ENCODE measurements around the gene XRCC4.
"Not testable (repeated sequence)": the region's sequence is repeated elsewhere in the genome, so short reads cannot be mapped to it uniquely, and the experiment has no call there.

Gene XRCC4

DNA sequence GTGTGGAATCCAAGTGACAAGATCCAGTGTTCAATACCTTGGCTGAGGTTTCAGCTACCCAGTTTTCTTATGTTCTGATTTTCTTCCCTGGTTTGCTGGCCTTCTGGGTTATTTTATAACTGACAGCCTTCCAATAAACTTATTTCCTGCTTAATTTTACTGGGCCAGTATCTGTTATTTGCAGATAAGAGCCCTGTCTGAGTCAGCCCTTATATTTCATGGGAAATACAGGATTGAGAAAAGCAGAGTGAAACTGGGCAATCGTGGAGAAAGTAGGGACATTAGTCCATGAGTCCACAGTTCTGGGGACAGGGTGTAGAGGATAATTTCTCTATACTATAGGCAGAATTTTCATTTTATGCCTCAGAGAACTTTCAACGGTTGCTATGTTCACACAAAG is 32.4 kb upstream of the XRCC4 start:
- no peaks in the 10 kb centered on the region for H3K9me3 ChIP-seq (ENCODE audit: control insufficient read depth, low read length)
- no peaks in the 10 kb centered on the region for H3K36me3 ChIP-seq (ENCODE audit: control insufficient read depth, insufficient read depth, low read length)
- no peak overlapping the region for H3K27ac ChIP-seq (ENCODE audit: insufficient read depth, low read length, poor library complexity, severe bottlenecking)
- DNase-seq: no peak
- H3K27me3 ChIP-seq (replicated peaks; ENCODE audit: control insufficient read depth, insufficient read depth, low read length, poor library complexity, severe bottlenecking): no peaks in the 10 kb centered on the region
- no peak overlapping the region for H3K4me3 ChIP-seq (ENCODE audit: insufficient read depth, low read depth, low read length, poor library complexity, severe bottlenecking)
- no peaks in the 10 kb centered on the region for H3K4me1 ChIP-seq (ENCODE audit: control insufficient read depth, insufficient read depth, low read length, poor library complexity, severe bottlenecking)

DNA sequence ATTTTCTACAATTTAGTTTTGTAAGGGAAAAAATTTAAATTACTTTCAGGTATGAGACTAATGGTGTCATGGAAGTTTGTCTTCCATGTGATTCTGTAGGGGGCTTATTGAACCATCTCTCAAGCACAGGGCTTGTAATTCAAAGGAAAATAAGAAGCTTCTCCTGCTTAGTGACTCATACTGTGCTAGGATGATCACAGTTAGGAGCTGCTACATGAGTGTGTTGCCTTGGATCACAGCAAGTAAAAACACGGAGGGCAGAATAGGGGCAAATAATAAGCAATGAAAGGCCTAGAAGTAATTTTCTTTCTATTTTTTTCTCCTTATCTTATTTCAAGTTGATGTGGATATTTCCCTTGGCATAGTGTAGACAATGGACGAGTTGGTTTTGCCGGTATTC is 29.1 kb upstream of the XRCC4 start:
- no peak for DNase-seq

GRCh38 chr5:83048811-83049210 is 28.5 kb upstream of the XRCC4 start:
- Histone ChIP-seq H3K4me1 (ENCODE audit: control insufficient read depth, insufficient read depth, low read length, poor library complexity, severe bottlenecking) (no peaks in the 10 kb centered on the region), H3K36me3 (ENCODE audit: control insufficient read depth, insufficient read depth, low read length) (peaks cover 5% of the 10 kb centered on the region), H3K27me3 (replicated peaks; ENCODE audit: control insufficient read depth, insufficient read depth, low read length, poor library complexity, severe bottlenecking) (no peaks in the 10 kb centered on the region), H3K9me3 (ENCODE audit: control insufficient read depth, low read length) (no peaks in the 10 kb centered on the region), H3K27ac (ENCODE audit: insufficient read depth, low read length, poor library complexity, severe bottlenecking) (no peak overlapping the region), H3K4me3 (ENCODE audit: insufficient read depth, low read depth, low read length, poor library complexity, severe bottlenecking) (no peak overlapping the region)
- no peak for DNase-seq

More for the DNA sequence above, 29.1 kb upstream of the XRCC4 start:
- Histone ChIP-seq H3K9me3 (ENCODE audit: control insufficient read depth, low read length) (no peaks in the 10 kb centered on the region), H3K36me3 (ENCODE audit: control insufficient read depth, insufficient read depth, low read length) (peaks cover 4% of the 10 kb centered on the region), H3K27ac (ENCODE audit: insufficient read depth, low read length, poor library complexity, severe bottlenecking) (no peak overlapping the region), H3K27me3 (replicated peaks; ENCODE audit: control insufficient read depth, insufficient read depth, low read length, poor library complexity, severe bottlenecking) (no peaks in the 10 kb centered on the region), H3K4me1 (ENCODE audit: control insufficient read depth, insufficient read depth, low read length, poor library complexity, severe bottlenecking) (no peaks in the 10 kb centered on the region), H3K4me3 (ENCODE audit: insufficient read depth, low read depth, low read length, poor library complexity, severe bottlenecking) (no peak overlapping the region)

- Histone ChIP-seq H3K4me3 (ENCODE audit: insufficient read depth, low read depth, low read length, poor library complexity, severe bottlenecking) (no peak overlapping the region), H3K36me3 (ENCODE audit: control insufficient read depth, insufficient read depth, low read length) (peaks cover 10% of the 10 kb centered on the region), H3K27ac (ENCODE audit: insufficient read depth, low read length, poor library complexity, severe bottlenecking) (no peak overlapping the region), H3K4me1 (ENCODE audit: control insufficient read depth, insufficient read depth, low read length, poor library complexity, severe bottlenecking) (no peaks in the 10 kb centered on the region), H3K27me3 (replicated peaks; ENCODE audit: control insufficient read depth, insufficient read depth, low read length, poor library complexity, severe bottlenecking) (no peaks in the 10 kb centered on the region), H3K9me3 (ENCODE audit: control insufficient read depth, low read length) (no peaks in the 10 kb centered on the region)
- DNase-seq: no peak
Observed at GRCh38 chr5:83049370-83049885, 27.9 kb upstream of the XRCC4 start.

DNA sequence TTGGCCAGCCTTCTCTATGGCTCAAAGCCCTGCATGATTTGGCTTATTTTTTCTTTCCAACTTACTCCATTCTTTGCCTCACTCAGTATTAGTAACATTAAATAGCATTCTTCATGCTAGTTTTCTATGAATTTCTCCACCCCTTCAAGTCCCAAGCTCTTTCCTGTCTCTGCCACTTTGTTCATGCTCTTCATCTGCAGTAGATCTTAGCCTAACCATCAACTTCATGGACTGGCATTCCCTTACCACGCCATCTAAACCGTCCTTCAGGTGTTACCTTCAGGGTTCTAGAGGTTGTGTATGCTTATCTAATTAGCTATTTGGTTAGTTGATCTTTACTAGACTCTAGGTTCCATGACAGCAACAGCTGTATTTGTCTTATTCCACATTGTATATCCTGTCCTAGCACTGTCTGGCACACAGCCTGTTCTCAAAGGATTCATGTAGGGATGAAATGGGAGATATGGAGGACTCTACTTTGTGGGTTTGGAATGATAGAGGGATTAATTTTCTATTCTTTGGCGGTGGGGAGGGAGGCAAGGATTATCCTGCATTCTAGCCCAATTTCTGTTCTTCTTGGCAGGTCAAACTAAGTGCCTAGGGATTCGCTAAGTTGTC is 26.5 kb upstream of the XRCC4 start:
- H3K4me3 ChIP-seq (ENCODE audit: insufficient read depth, low read depth, low read length, poor library complexity, severe bottlenecking): no peak overlapping the region
- no peak for DNase-seq
- H3K27ac ChIP-seq (ENCODE audit: insufficient read depth, low read length, poor library complexity, severe bottlenecking): no peak overlapping the region
- H3K4me1 ChIP-seq (ENCODE audit: control insufficient read depth, insufficient read depth, low read length, poor library complexity, severe bottlenecking): no peaks in the 10 kb centered on the region
- no peaks in the 10 kb centered on the region for H3K9me3 ChIP-seq (ENCODE audit: control insufficient read depth, low read length)
- H3K36me3 ChIP-seq (ENCODE audit: control insufficient read depth, insufficient read depth, low read length): peaks cover 10% of the 10 kb centered on the region
- H3K27me3 ChIP-seq (replicated peaks; ENCODE audit: control insufficient read depth, insufficient read depth, low read length, poor library complexity, severe bottlenecking): no peaks in the 10 kb centered on the region

GRCh38 chr5:83055166-83055565 is 22.2 kb upstream of the XRCC4 start:
- H3K4me1 ChIP-seq (ENCODE audit: control insufficient read depth, insufficient read depth, low read length, poor library complexity, severe bottlenecking): no peaks in the 10 kb centered on the region
- H3K36me3 ChIP-seq (ENCODE audit: control insufficient read depth, insufficient read depth, low read length): peaks cover 27% of the 10 kb centered on the region
- no peak overlapping the region for H3K4me3 ChIP-seq (ENCODE audit: insufficient read depth, low read depth, low read length, poor library complexity, severe bottlenecking)
- no peak overlapping the region for H3K27ac ChIP-seq (ENCODE audit: insufficient read depth, low read length, poor library complexity, severe bottlenecking)
- H3K27me3 ChIP-seq (replicated peaks; ENCODE audit: control insufficient read depth, insufficient read depth, low read length, poor library complexity, severe bottlenecking): no peaks in the 10 kb centered on the region
- no peaks in the 10 kb centered on the region for H3K9me3 ChIP-seq (ENCODE audit: control insufficient read depth, low read length)
- no peak for DNase-seq

DNA sequence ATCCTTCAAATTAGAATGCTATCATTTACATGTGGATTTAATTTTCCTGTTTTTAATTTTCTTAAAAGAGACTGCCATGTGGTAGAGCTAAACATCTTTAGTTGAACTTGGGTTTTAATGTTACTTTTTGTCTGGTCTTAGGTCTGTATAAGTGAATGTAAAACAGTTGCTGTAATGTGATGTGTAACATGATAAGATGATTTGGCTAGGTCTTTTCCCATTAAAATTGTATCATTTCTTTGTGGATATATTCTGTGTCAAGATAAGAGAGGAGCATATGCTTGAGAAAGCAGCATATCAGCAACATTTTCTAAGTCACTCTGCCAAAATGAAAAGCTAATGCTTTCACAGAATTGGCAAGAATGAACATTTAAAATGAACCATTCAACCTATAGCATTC is 18.6 kb upstream of the XRCC4 start:
- DNase-seq: no peak

GRCh38 chr5:83059341-83059740 is 18.0 kb upstream of the XRCC4 start:
- Histone ChIP-seq H3K4me1 (ENCODE audit: control insufficient read depth, insufficient read depth, low read length, poor library complexity, severe bottlenecking) (no peaks in the 10 kb centered on the region), H3K36me3 (ENCODE audit: control insufficient read depth, insufficient read depth, low read length) (peaks cover 28% of the 10 kb centered on the region), H3K27ac (ENCODE audit: insufficient read depth, low read length, poor library complexity, severe bottlenecking) (no peak overlapping the region), H3K27me3 (replicated peaks; ENCODE audit: control insufficient read depth, insufficient read depth, low read length, poor library complexity, severe bottlenecking) (no peaks in the 10 kb centered on the region), H3K9me3 (ENCODE audit: control insufficient read depth, low read length) (no peaks in the 10 kb centered on the region), H3K4me3 (ENCODE audit: insufficient read depth, low read depth, low read length, poor library complexity, severe bottlenecking) (no peak overlapping the region)
- no peak for DNase-seq

More for the DNA sequence above, 18.6 kb upstream of the XRCC4 start:
- Histone ChIP-seq H3K9me3 (ENCODE audit: control insufficient read depth, low read length) (no peaks in the 10 kb centered on the region), H3K27me3 (replicated peaks; ENCODE audit: control insufficient read depth, insufficient read depth, low read length, poor library complexity, severe bottlenecking) (no peaks in the 10 kb centered on the region), H3K27ac (ENCODE audit: insufficient read depth, low read length, poor library complexity, severe bottlenecking) (no peak overlapping the region), H3K4me1 (ENCODE audit: control insufficient read depth, insufficient read depth, low read length, poor library complexity, severe bottlenecking) (no peaks in the 10 kb centered on the region), H3K4me3 (ENCODE audit: insufficient read depth, low read depth, low read length, poor library complexity, severe bottlenecking) (no peak overlapping the region), H3K36me3 (ENCODE audit: control insufficient read depth, insufficient read depth, low read length) (peaks cover 34% of the 10 kb centered on the region)

DNA sequence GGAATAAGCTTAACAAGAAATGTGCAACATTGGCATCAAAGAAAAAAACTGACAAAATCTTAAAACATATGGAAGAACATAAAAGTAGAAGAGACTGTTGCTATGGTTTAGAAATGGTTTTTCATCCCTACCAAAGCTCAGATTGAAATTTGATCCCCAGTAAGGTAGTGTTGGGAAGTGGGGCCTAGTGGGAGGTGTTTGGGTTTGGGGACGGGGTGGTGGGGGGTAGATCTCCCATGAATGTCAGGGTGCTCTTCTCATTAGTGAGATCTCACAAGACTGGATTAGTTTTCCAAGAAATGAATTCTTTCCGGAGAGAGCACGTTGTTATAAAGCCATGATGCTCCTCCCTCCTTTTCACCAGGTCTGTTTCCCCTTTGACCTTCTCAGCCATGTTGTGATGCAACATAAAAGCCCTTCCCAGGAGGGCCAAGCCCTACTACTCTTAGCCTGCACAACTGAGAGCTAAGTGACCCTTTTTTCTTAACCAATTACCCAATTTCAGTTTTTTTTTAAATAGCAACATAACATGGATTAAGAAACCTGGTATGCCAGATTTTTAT is 10.7 kb upstream of the XRCC4 start:
- H3K27me3 ChIP-seq (replicated peaks; ENCODE audit: control insufficient read depth, insufficient read depth, low read length, poor library complexity, severe bottlenecking): no peaks in the 10 kb centered on the region
- no peaks in the 10 kb centered on the region for H3K4me1 ChIP-seq (ENCODE audit: control insufficient read depth, insufficient read depth, low read length, poor library complexity, severe bottlenecking)
- no peaks in the 10 kb centered on the region for H3K9me3 ChIP-seq (ENCODE audit: control insufficient read depth, low read length)
- H3K36me3 ChIP-seq (ENCODE audit: control insufficient read depth, insufficient read depth, low read length): peaks cover 1% of the 10 kb centered on the region
- no peak for DNase-seq
- H3K27ac ChIP-seq (ENCODE audit: insufficient read depth, low read length, poor library complexity, severe bottlenecking): no peak overlapping the region
- no peak overlapping the region for H3K4me3 ChIP-seq (ENCODE audit: insufficient read depth, low read depth, low read length, poor library complexity, severe bottlenecking)

GRCh38 chr5:83067377-83067776 is 10.0 kb upstream of the XRCC4 start:
- H3K4me3 ChIP-seq (ENCODE audit: insufficient read depth, low read depth, low read length, poor library complexity, severe bottlenecking); H3K4me1 ChIP-seq (ENCODE audit: control insufficient read depth, insufficient read depth, low read length, poor library complexity, severe bottlenecking); H3K27ac ChIP-seq (ENCODE audit: insufficient read depth, low read length, poor library complexity, severe bottlenecking); H3K9me3 ChIP-seq (ENCODE audit: control insufficient read depth, low read length); H3K27me3 ChIP-seq (replicated peaks; ENCODE audit: control insufficient read depth, insufficient read depth, low read length, poor library complexity, severe bottlenecking); DNase-seq; H3K36me3 ChIP-seq (ENCODE audit: control insufficient read depth, insufficient read depth, low read length): not testable (repeated sequence)

Data from effector memory CD4-positive, alpha-beta T cell (primary cell).